Ishikawa (cell line): ENCODE measurements around the gene ADSL.

Experiments
- CEBPB ChIP-seq: IDR thresholded peaks from 2 replicates; pipeline ENCODE4 v1.6.1; 2012
- CREB1 ChIP-seq: IDR thresholded peaks from 2 replicates; pipeline ENCODE4 v1.6.1; 2012; ENCODE audit warnings: low read depth
- EGR1 ChIP-seq: IDR thresholded peaks from 2 replicates; pipeline ENCODE4 v1.6.1; 2012
- EP300 ChIP-seq: IDR thresholded peaks from 2 replicates; pipeline ENCODE4 v1.6.1; 2012; ENCODE audit warnings: borderline replicate concordance
- FOXM1 ChIP-seq: IDR thresholded peaks from 2 replicates; pipeline ENCODE4 v1.6.1; 2012; ENCODE audit warnings: low read depth, borderline replicate concordance
- MAX ChIP-seq: IDR thresholded peaks from 2 replicates; pipeline ENCODE4 v1.6.1; 2012
- NFIC ChIP-seq: IDR thresholded peaks from 2 replicates; pipeline ENCODE4 v1.6.1; 2012
- RAD21 ChIP-seq: IDR thresholded peaks from 2 replicates; pipeline ENCODE4 v1.6.1; 2012; ENCODE audit warnings: low read depth
- REST ChIP-seq: IDR thresholded peaks from 2 replicates; pipeline ENCODE4 v1.6.1; 2012; ENCODE audit warnings: low read depth, mild to moderate bottlenecking
- TAF1 ChIP-seq: IDR thresholded peaks from 2 replicates; pipeline ENCODE4 v1.6.1; 2012; ENCODE audit warnings: low read depth, mild to moderate bottlenecking
- TCF12 ChIP-seq: IDR thresholded peaks from 2 replicates; pipeline ENCODE4 v1.6.1; 2012; ENCODE audit warnings: low read depth
- TEAD4 ChIP-seq: IDR thresholded peaks from 2 replicates; pipeline ENCODE4 v1.6.1; 2012
- YY1 ChIP-seq: IDR thresholded peaks from 2 replicates; pipeline ENCODE4 v1.6.1; 2012; ENCODE audit warnings: low read depth
- ZBTB7A ChIP-seq: IDR thresholded peaks from 2 replicates; pipeline ENCODE4 v1.6.1; 2012; ENCODE audit warnings: low read depth
- TF ChIP-seq, protein P1 (sequence below): IDR thresholded peaks from 2 replicates; pipeline ENCODE4 v1.6.1; 2012

Gene ADSL

GRCh38 chr22:40422558-40423309, 76.4 kb downstream of the ADSL start:
- TF ChIP-seq TCF12 (no peak), EGR1 (no peak), TEAD4 (no peak), ZBTB7A (no peak), FOXM1 (no peak), MAX (no peak), RAD21 (no peak), TAF1 (no peak), CEBPB (no peak), NFIC (no peak)
- TF ChIP-seq, protein P1, sequence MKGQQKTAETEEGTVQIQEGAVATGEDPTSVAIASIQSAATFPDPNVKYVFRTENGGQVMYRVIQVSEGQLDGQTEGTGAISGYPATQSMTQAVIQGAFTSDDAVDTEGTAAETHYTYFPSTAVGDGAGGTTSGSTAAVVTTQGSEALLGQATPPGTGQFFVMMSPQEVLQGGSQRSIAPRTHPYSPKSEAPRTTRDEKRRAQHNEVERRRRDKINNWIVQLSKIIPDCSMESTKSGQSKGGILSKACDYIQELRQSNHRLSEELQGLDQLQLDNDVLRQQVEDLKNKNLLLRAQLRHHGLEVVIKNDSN = no peak

- TF ChIP-seq FOXM1 (no peak), EGR1 (no peak), TEAD4 (no peak), TAF1 (no peak), NFIC (no peak), MAX (no peak), CEBPB (no peak), CREB1 (no peak), EP300 (no peak), ZBTB7A (no peak), YY1 (no peak), RAD21 (no peak), TCF12 (no peak), REST (no peak)
- TF ChIP-seq, protein P1 = no peak
Measured at GRCh38 chr22:40423310-40423688, 77.0 kb downstream of the ADSL start.

- TF ChIP-seq MAX = no peak
- TF ChIP-seq EP300 = no peak
- no peak for TF ChIP-seq YY1
- TF ChIP-seq TEAD4 = no peak
- TF ChIP-seq RAD21 = no peak
- no peak for TF ChIP-seq FOXM1
- TF ChIP-seq ZBTB7A = no peak
- TF ChIP-seq EGR1 = no peak
- TF ChIP-seq, protein P1 = no peak
- TF ChIP-seq REST = no peak
- TF ChIP-seq CEBPB = no peak
- TF ChIP-seq NFIC = no peak
- TF ChIP-seq TCF12 = no peak
- no peak for TF ChIP-seq CREB1
- no peak for TF ChIP-seq TAF1
Measured at GRCh38 chr22:40423882-40424640, 77.8 kb downstream of the ADSL start.

DNA sequence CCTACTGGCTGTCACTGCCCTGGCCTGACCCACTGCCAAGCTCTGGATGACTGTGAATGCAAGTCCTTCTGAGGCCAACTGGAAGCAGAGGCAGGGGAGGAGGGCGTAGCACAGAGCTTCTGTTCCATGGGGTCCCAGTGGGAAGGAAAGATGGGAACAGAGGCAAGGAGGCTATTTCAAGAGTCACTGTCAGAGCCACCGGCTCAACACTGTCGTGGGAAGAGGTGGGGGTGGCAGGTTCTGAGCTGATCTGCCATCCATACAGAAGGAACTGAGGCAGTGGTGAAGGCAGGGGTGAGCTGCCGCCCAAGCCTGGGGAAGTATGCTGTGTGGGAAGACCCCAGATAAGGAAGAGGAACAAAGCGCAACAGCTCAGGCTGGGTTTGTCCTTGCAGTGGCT, 78.8 kb downstream of the ADSL start:
- TF ChIP-seq YY1 (no peak), CEBPB (no peak), REST (no peak), TEAD4 (no peak), MAX (no peak), CREB1 (no peak), EGR1 (no peak), NFIC (no peak), ZBTB7A (no peak), RAD21 (no peak), TCF12 (no peak), TAF1 (no peak), FOXM1 (no peak), EP300 (no peak)
- TF ChIP-seq, protein P1 = no peak
